Stimulated activated CD8-positive, alpha-beta memory T cell treated with anti-CD3 and anti-CD28 coated beads, Interleukin-15, amount 100 ng/mL, for 48 hours (primary cell): ENCODE data around the gene EEF2.

Experiments used
- DNase-seq, 2 donors: peaks; one replicate each; pipeline ENCODE4 v3.0.0-alpha.2; 2020; ENCODE audit warnings: low read depth in 2 of 2

EEF2 gene

GRCh38 chr19:3984908-3985642, at the start of gene EEF2:
Gene EEF2, minus strand, starts transcription at chr19:3985463. Its CDS starts 83 bp downstream, at chr19:3985380.
- peak; percentile 77 to 78 for DNase-seq

- no peak for DNase-seq
These were observed 49.1 kb upstream of the EEF2 start for GRCh38 chr19:4034048-4035017.

GRCh38 chr19:4033028-4033956, 48.0 kb upstream of the EEF2 start:
- no peak for DNase-seq

GRCh38 chr19:4032436-4032835, 47.2 kb upstream of the EEF2 start:
- DNase-seq = no peak

- DNase-seq = no peak
These were observed 46.2 kb upstream of the EEF2 start for GRCh38 chr19:4031420-4031819.

GRCh38 chr19:4030981-4031380, 45.7 kb upstream of the EEF2 start:
- DNase-seq = no peak

- DNase-seq = no peak
These were observed 45.3 kb upstream of the EEF2 start for GRCh38 chr19:4030552-4030951.

- no peak for DNase-seq
These were observed 44.0 kb upstream of the EEF2 start for GRCh38 chr19:4029247-4029614.

- no peak for DNase-seq
These were observed 43.3 kb upstream of the EEF2 start for GRCh38 chr19:4028334-4029246.

GRCh38 chr19:4027146-4027545, 41.9 kb upstream of the EEF2 start:
- no peak for DNase-seq

- no peak for DNase-seq
These were observed 40.1 kb upstream of the EEF2 start for GRCh38 chr19:4025317-4025716.

GRCh38 chr19:4023600-4024398, 38.5 kb upstream of the EEF2 start:
- no peak for DNase-seq

GRCh38 chr19:4019578-4019977, 34.3 kb upstream of the EEF2 start:
- DNase-seq = no peak

GRCh38 chr19:4018775-4019504, 33.7 kb upstream of the EEF2 start:
- no peak for DNase-seq

GRCh38 chr19:4018140-4018613, 32.9 kb upstream of the EEF2 start:
- no peak for DNase-seq

- no peak for DNase-seq
These were observed 31.8 kb upstream of the EEF2 start for GRCh38 chr19:4016903-4017638.

- DNase-seq = no peak
These were observed 31.2 kb upstream of the EEF2 start for GRCh38 chr19:4016486-4016885.

GRCh38 chr19:4015705-4016402, 30.6 kb upstream of the EEF2 start:
- DNase-seq = no peak
